ENCODE measurements around the gene JPH3.
"Not testable (repeated sequence)": the region's sequence is repeated elsewhere in the genome, so short reads cannot be mapped to it uniquely, and the experiment has no call there.

Gene JPH3

DNA sequence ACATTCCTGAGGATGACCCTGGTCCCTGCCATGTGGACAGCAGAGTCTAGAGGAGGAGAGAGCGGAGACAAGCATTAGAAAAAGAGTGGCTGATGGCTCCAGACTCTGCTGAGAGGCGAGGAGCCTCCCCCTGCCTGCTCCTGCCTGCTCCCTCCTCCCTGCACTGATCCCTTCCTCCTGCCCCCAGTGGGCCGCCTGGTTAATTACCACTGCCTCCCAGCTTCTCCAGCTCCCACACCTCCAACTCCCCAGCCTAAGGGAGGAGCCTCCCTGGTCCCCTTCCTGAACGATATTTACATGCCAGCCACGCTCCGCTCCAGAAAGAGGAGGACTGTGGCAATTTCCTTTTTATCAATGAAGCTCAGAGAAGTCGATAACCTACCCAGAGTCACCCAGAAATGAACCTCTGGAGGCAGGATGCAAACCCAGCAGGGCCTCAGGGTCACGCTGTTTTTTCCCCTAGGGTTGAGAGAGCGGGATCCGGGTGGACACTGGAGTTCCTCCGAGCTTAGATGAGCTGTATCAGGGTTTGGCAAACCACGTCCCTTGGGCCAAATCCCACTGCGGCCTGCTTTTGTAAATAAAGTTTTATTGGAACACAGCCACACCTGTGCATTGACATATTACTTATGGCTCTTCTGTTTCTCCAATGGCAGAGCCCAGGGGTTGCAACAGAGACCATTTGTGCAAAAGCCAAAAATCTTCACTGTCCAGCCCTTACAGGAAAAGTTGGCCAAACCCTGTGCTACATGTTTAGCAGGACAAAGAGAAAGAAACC lies 27.1 kb upstream of the JPH3 start:
- DNase-seq, result no peak

DNA sequence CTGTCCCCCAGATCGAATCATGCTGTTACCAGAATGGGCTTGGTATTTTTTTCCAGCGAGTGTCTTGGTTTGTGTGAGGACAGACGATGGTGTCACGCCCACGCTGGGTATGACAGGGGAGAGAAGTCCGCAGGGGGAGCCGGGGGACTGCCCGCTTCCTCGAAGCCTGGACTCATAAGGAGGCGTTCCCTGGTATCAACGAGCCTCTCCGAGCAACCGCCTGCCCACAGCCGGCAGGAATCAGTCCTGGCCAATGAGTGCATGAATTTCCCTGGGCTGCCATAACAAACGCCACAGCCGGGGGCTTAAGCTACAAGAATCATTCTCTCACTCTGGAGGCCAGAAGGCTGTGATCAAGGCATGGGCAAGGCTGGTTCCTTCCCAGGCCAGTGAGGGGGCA lies 26.1 kb upstream of the JPH3 start:
- no peak for DNase-seq

DNA sequence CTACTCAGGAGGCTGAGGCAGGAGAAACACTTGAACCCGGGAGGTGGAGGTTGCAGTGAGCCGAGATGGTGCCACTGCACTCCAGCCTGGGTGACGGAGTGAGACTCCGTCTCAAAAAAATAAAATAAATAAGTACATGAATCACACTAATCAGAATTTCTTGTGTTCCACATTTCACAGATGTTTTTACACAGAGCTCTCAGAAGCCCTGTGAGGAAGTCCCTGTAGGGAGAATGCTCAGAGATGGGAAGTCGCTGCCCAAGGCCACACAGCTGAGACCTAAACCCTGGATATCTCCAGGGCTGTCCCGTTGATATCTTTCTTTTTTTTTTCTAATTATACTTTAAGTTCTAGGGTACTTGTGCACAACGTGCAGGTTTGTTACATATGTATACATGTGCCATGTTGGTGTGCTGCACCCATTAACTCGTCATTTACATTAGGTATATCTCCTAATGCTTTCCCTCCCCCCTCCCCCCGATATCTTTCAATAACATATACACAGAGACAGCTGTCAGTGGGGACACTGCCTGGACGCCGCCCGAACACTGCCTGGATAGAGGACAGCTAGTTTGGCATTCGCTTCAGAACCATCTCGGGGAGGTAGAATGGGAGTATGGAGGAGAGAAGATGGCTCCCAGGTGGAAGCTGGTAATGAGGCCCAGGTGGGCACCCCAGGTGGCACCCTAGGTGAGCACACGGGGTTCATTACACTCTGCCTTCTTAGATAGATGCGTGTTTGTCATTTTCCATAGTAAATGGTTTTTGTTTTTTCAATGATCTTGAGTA lies 24.0 kb upstream of the JPH3 start:
- DNase-seq, result not testable (repeated sequence)

DNA sequence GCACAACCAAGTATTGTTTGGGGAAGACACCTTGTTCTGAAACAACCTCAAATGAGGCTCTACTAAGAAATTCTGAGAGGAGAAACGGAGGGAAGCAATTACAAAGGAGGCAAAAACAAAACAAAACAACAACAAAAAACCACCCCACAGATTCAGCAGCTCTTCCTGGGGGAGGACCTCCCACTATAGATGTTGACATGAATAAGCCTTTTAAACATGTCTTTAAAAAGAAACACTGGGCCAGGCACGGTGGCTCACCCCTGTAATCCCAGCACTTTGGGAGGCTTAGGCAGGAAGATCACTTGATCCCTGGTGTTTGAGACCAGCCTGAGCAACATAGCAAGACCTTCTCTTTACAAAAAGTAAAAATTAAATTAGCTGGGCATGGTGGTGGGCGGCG lies 22.6 kb upstream of the JPH3 start:
- DNase-seq, result no peak

DNA sequence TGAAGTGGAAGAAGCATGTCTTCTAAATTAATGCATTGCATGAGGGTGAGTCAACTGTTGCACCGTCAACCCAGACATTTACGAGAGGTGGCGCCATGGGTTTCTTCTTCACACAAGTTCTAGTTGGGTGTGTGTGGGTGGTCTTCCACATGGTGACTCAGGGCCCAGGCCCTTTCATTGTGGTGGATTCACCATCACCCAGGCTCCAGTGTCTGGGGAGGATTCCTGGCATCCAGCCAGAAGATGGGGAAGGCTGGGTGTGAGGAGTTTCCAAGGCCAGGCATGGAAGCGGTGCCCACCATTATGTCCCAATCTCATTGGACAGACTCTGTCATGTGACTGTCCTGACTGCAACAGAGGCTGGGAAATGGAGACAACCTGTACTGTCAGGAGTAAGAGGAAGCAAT lies 21.4 kb upstream of the JPH3 start:
- no peak for DNase-seq

GRCh38 chr16:87581857-87582215 lies 20.5 kb upstream of the JPH3 start:
- DNase-seq, result no peak

DNA sequence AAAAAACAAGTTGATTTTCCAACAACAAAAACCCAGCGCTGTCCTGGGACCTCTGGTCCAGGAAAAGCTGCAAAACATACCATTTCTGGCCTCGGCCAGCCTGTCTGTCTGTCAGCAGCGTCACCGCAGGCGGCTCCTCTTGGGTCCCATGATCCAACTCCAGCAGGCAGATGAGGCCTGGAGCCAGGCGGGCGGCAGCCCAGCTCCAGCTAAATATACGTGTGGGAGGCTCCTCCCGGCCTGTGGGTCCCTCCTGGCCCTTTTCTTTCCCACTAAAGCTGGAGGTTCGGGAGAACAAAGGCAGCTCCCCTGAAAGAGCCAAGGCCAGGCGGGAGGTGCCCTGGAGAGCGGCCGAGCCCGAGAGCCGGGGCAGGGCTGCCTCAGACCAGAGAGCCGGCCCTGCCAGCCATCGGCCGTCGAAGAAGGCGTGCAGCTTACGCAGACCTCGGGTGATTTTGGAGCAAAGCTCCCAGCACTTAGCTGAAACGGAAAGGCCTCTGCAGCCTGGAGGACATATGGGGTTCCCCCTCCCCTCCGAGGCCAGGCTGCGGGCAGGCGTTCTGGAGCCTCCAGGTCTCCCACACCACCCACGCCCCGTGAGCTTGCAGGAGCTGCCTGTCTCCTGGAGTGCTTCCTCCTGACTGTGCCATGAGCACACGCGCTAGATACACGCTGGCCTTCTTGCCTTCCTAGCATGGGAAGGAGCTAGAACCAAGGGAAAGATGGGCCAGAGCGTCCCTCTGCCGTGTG lies 19.9 kb upstream of the JPH3 start:
- DNase-seq, result no peak

- no peak for DNase-seq
Observed at GRCh38 chr16:87582966-87583325, 19.4 kb upstream of the JPH3 start.

GRCh38 chr16:87583453-87584131 lies 18.7 kb upstream of the JPH3 start:
- DNase-seq, result no peak

DNA sequence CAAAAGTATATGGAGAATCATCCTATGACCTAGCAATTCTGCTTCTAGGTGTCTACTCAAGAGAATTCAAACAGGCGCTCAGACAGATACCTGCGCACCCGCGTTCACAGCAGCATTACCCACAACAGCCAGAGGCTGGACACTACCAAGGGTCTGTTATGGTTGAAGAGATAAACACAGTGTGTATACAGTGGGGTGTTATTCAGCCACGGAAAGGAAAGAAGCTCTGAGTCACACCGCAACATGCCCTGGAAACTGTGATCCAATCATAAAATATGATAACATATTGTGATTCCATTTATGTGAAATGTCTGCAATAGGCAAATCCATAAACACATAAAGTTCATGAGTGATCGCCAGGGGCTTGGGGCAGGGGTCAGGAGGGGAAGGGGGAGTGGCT lies 18.0 kb upstream of the JPH3 start:
- DNase-seq, result no peak

- no peak for DNase-seq
Observed at GRCh38 chr16:87584975-87585374, 17.3 kb upstream of the JPH3 start.

DNA sequence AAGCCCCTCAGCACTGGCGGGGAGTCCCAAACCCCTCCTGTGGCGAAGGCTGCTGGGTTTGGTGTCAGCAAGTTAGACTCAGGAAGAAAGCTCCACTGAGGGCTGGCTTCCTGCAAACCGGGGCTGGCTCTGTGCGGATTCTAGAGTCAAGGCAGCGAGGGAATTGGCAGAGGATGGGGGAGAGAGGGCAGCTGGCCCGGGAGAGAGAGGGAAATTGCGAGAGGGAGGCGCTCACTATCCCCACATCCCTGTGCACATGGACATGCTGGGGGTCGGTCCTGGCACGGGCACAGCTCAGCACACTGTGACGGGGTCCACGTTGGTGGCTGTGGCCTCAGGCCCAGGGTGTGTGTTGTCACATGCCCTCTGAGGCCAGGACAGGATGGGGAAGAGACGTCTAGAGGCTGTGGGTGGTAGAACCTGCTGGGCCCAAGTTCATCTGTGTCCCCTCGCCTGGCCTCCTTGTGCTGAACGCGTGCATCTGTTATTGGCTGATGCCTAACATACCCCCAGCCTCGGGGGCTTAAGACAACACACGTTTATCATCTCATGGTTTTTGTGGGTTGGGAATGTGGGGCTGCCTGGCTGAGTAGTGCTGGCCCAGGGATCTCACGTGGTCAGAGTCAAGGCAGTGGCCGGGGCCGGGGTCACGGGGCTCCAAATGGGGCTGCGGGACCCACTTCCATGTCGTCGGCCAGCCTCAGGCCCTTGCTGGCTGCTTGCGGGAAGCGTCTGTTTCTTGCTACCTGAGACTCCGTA lies 16.7 kb upstream of the JPH3 start:
- DNase-seq, result no peak

GRCh38 chr16:87586201-87586782 lies 16.0 kb upstream of the JPH3 start:
- DNase-seq, result no peak

DNA sequence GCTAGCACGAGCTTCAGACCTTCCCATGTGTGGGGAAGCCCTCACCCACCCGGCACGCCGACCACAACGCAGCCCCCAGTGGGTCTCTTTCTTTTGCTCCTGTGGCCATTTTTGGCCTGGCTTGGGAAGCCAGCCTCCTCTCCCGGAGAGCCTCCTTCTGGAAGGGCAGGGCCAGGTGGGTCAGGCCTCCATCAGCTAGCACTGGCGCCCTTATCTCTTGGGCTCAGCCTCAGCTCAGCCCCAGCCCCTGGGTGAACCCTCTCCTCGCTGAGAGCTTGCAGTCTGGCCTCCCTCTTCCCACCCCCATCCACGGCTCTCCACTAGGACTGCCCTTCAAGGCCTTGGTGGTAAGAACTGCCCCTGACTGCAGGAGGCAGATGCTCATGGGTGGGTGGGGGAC lies 14.7 kb upstream of the JPH3 start:
- DNase-seq, result no peak

- DNase-seq, result no peak
Observed at GRCh38 chr16:87592018-87592712, 10.1 kb upstream of the JPH3 start.

DNA sequence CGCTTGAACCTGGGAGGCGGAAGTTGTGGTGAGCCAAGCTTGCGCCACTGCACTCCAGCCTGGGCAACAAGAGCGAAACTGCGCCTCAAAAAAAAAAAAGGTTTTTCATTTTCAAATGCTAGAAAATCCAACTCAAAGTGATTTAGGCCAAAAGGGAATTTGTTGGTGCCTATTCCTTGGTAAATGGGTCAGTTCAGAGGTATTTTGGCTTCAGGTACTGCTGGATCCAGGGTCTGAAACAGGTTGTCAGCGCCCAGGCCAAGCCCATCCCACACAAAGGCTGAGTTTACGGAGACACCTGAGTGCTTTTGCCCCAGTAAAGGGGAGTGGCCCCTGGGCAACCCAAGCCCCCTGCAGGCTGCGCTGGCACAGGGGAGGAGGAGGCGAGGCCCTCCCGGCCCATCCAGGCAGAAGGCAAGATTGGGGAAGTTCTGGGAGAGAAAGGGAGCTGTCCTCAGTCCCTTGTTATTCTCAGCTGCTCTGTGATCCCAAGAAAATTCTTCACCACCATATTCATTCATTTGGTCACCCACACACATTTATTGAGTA lies 8.5 kb upstream of the JPH3 start:
- DNase-seq, result no peak

DNA sequence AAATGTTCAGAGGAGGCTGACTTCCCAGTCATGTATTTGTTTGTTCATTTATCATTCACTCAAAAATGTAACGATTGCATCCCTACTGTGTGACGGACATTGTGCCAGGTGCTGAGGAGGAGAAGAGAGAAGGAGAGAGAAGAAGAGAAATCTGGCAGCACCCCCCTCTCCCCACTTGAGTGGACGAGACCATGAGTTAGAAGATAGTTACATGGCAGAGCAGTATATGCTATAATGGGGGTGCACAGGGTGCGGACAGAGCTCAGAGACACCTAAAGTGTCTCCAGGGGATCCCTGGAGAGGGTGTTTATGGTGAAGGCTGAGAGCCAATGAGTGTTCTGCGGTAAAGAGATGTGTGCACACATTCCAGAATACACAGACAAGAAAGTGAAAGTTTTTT lies 6.6 kb upstream of the JPH3 start:
- DNase-seq, result no peak

GRCh38 chr16:87597324-87597830 lies 4.9 kb upstream of the JPH3 start:
- no peak for DNase-seq

- DNase-seq, result no peak
Observed at GRCh38 chr16:87598431-87598830, 3.9 kb upstream of the JPH3 start.

GRCh38 chr16:87600246-87600645 lies 2.1 kb upstream of the JPH3 start:
- DNase-seq, result no peak

GRCh38 chr16:87601401-87601981 lies 817 bp upstream of the JPH3 start:
- no peak for DNase-seq
